Measurements from ENCODE around the gene PIEZO2.
"Not testable (repeated sequence)": the region's sequence is repeated elsewhere in the genome, so short reads cannot be mapped to it uniquely, and the experiment has no call there.

DNA sequence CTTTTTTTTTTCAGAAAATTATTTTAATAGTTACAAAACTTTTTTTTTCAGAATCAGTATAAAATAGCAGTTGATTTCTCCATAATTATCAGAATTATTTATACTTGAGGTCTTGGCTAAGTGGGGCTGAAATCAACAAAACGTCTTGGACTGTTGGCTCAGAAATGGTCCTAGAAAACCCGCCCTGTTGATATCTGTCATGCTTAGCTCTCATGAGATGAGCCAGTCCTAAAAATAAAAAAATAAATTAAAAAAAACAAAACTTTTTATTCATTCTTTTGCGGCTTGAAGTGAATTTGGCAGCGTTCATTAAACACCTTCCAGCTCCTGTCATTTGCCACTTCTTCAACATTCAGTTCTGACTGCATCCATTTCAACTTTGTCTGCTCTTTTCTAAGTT lies 525.8 kb downstream of the PIEZO2 start:
- TF ChIP-seq, protein P1, sequence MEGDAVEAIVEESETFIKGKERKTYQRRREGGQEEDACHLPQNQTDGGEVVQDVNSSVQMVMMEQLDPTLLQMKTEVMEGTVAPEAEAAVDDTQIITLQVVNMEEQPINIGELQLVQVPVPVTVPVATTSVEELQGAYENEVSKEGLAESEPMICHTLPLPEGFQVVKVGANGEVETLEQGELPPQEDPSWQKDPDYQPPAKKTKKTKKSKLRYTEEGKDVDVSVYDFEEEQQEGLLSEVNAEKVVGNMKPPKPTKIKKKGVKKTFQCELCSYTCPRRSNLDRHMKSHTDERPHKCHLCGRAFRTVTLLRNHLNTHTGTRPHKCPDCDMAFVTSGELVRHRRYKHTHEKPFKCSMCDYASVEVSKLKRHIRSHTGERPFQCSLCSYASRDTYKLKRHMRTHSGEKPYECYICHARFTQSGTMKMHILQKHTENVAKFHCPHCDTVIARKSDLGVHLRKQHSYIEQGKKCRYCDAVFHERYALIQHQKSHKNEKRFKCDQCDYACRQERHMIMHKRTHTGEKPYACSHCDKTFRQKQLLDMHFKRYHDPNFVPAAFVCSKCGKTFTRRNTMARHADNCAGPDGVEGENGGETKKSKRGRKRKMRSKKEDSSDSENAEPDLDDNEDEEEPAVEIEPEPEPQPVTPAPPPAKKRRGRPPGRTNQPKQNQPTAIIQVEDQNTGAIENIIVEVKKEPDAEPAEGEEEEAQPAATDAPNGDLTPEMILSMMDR (IDR thresholded peaks at IDR 0.05; ENCODE audit: insufficient read depth, low read length) = not testable (repeated sequence)
- not testable (repeated sequence) for TF ChIP-seq GABPA, POLR2AphosphoS5 (IDR thresholded peaks at IDR 0.05; ENCODE audit: low read depth)
